SK-N-DZ (cell line): Measurements from ENCODE around the gene CLMN. TPM values are rescaled to one million over a fixed set of nuclear protein-coding genes. Genes with fewer than 3 reads are reported as not detected.

ENCODE experiments used
- DNase-seq: peaks from one replicate; pipeline ENCODE4 v3.0.0-alpha.2; 2015; ENCODE audit warnings: low spot score
- polyA plus RNA-seq, 2 experiments: library from polyadenylated mRNA; depleted of rRNA; stranded (reverse); fragments of >200 nt; gene quantifications; 2 replicates each; pipeline ENCODE4 v1.2.3, GENCODE V29; 2014

CLMN gene
- 3.1 and 3.4 TPM in 2 replicates for polyA plus RNA-seq (2014; cell fraction: cytosol; rRNA removed)
- polyA plus RNA-seq (2014; cell fraction: nucleus; rRNA removed), result 5.3 and 12.1 TPM in 2 replicates

- no peak for DNase-seq
Observed at GRCh38 chr14:95319312-95320077, at the start of gene CLMN. CLMN (minus strand) TSS chr14:95319908; CDS start chr14:95319792, 116 bp downstream.

DNA sequence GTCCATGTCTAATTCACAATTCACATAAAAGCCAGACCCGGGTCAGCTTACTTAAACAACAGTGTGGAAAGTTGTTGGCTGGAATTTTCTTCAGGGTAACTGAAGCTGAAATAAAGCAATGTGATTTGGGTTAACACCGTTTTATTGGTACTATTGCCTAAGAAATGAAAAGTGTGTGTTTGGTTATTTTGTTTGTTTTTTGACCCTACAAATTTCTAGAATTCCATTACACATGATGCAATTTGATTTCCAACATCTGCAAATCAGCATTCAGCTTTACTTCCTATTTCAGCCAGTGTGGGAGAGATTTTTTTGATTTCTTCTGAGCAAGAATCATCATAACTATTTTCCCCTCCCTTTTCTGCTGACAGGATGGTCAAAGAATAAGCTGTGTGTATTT is 45.7 kb upstream of the CLMN start:
- no peak for DNase-seq

DNA sequence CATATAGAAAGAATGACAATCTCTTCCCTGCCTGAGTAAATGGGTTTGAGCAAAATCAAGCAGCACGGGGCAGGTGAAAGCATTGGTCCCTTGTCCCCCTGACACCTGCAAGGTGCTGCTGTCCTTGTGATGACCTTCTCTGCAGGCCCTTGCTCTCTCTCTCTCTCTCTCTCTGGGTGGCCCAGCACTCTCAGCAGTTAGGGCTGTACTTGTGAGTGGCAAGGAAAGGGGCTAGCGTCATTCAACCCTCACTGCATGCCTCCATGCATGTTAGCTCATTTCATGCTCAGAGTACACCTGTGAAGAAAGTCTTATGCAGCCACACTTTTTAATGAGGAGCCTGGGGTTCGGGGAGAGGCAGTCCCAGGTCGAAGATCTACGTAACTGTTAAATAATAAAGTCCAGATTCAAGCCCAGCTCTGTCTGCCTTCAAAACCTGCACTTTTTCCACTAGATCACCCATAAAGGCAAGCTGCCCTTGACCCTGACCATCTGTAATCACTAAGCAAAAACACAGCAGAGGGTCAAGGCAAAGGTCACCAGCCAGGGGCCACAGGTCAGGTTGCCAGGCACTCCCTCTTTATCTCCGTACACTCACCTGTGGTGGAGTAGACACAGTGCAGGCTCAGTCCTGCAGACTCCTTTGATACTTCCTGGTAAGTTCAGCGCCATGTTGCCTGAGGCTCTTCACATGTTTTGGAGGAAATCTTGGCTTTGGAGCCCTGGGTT is 44.9 kb upstream of the CLMN start:
- no peak for DNase-seq

DNA sequence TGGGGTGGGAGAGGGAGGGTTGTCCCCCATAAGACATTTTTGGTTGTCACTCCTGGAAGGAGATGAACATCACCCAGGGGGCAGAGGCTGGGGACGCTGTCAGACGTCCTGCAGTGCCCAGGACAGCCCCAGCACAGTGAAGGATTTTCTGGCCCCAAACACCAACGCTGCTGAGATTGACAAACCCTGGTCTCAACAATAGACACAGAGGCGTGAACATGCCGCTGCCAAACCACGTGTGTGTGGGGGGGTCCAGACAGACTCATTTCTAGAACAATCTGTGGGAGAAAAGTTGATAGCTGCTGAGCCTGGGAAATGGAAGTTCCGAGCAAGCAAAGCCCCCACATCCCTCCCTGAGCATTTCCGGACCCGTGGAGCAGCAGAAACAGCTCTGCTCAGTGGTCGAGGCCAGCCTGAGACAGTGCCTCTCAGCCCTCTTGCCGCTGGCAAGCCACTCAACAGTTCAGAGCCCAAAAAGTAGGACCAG is 43.8 kb upstream of the CLMN start:
- DNase-seq, result no peak

- DNase-seq, result no peak
Observed at GRCh38 chr14:95362138-95362494, 42.4 kb upstream of the CLMN start.

DNA sequence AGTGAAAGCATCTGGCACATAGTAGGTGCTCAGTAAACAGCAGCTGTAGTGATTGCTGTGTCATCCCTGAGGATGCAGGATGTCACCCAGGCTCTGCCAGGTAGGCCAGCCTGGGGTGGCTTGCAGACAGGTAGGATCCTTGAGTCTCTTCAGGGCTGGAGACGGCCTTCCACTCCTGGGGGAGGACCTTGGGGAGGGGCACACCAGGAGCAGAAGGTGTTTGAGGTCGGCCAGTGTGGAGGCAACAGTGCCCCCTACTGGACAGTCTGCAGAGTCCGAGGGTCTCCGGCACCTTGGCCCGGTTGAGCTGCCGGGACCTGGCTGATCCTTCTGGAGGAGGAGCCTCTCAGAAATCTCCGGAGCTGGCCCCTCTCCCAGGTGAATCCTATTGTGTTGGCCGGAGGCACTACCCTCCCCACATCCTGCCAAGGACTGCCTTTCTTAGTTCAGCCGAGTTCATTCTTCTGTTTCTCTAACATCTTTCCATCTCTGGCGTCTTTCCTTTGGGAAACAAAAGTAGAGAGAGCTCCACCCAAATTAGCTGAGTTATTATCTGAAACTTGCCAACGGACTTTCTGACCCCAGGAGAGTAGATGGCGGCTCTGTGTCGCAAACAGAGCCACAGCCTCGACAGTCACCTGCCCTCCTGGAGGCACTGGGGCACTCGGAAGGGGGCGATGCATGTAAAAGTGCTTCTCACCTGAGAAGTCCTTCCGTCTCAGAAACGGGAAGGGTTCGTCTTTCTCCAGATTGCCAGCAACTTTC is 41.8 kb upstream of the CLMN start:
- no peak for DNase-seq

DNA sequence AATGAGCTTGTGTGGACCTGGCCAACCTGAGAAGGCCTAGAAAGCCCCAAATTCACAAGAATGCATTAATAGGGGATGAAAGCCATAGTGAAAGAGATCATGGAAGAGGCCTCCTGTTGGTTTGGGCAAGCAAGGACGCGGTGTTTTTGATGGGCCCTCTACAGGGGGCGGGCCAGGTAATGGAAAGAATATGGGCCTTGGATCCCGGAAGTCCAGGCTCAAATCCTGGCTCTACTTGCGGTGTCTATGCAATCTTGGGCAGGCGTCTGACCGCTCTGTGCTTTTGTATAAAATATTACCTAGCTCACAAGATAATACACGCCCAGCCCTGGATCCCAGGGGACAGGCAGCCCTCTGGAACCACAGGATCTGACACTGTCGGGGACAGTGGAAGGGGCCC is 41.1 kb upstream of the CLMN start:
- no peak for DNase-seq

- DNase-seq, result no peak
Observed at GRCh38 chr14:95359994-95360826, 40.5 kb upstream of the CLMN start.

- DNase-seq, result no peak
Observed at GRCh38 chr14:95356245-95356869, 36.6 kb upstream of the CLMN start.

GRCh38 chr14:95355422-95355821 is 35.7 kb upstream of the CLMN start:
- no peak for DNase-seq

- DNase-seq, result no peak
Observed at GRCh38 chr14:95354834-95355233, 35.1 kb upstream of the CLMN start.

DNA sequence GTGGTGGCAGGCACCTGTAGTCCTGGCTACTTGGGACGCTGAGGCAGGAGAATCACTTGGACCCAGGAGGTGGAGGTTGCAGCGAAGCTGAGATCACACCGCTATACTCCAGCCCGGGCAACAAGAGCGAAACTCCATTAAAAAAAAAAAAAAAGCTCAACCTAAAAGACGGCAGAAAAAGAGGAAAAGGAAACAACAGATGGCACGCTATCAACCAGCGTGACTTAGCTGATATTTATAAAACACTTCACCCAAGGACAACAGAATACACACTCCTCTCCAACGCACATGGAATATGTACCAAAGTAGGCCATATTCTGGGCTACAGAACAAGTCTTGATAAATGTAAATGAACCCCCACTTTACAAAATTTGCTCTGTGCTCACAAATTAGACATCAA is 34.0 kb upstream of the CLMN start:
- no peak for DNase-seq

- DNase-seq, result no peak
Observed at GRCh38 chr14:95353007-95353406, 33.3 kb upstream of the CLMN start.

- no peak for DNase-seq
Observed at GRCh38 chr14:95352481-95352880, 32.8 kb upstream of the CLMN start.

- DNase-seq, result no peak
Observed at GRCh38 chr14:95349241-95349640, 29.5 kb upstream of the CLMN start.

GRCh38 chr14:95348395-95349080 is 28.8 kb upstream of the CLMN start:
- no peak for DNase-seq

- no peak for DNase-seq
Observed at GRCh38 chr14:95346820-95347219, 27.1 kb upstream of the CLMN start.

- no peak for DNase-seq
Observed at GRCh38 chr14:95346266-95346665, 26.6 kb upstream of the CLMN start.

DNA sequence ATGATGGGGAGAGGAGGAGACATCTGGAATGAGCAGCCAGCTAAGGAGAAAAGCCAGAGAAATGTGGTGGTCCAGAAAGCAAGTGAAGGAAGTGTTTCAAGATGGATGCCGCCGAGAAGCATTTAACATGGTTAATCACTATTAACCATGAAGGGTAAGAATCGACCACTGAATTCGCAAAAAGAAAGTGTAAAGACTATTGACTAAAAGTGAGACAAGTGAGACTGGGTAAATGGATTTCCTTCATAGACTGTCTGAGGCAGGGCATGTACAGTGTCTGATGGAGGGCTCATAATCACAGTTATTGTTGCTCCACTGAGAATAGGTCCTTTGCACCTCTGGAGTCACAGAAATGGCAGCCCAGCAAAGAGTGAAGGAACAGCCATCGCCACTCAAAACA is 25.3 kb upstream of the CLMN start:
- no peak for DNase-seq

GRCh38 chr14:95344536-95344935 is 24.8 kb upstream of the CLMN start:
- DNase-seq, result no peak
